Stimulated activated CD4-positive, alpha-beta T cell treated with anti-CD3 and anti-CD28 coated beads, Interleukin-4, amount 100 ng/mL, for 48 hours (primary cell): ENCODE results near the gene CLDN20.

Experiments
- DNase-seq, 2 donors: peaks; one replicate each; pipeline ENCODE4 v3.0.0-alpha.2; 2020; ENCODE audit warnings: low read depth in 2 of 2

Gene CLDN20

GRCh38 chr6:155269765-155270164, 6.0 kb downstream of the CLDN20 start:
- DNase-seq: no peak

- no peak for DNase-seq
Measured at GRCh38 chr6:155270561-155271091, 6.8 kb downstream of the CLDN20 start.

DNA sequence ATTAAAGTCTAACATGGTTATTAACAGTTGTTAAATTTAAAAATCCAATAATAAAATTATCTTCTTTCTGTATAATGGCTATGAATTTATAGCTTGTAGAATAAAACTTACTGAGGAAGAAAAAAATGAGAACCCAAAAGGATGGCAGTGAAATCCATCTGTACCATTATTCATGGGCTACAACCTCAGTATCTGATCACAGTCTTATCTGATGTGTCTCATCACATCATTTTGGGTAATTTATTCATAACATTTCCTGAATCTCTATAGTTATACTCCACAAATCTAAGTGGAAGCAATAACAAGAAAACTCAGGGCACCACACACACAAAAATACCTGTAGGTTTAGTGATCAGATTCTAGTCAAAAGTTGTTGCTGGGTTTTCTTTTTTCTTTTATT, 7.3 kb downstream of the CLDN20 start:
- DNase-seq: no peak

DNA sequence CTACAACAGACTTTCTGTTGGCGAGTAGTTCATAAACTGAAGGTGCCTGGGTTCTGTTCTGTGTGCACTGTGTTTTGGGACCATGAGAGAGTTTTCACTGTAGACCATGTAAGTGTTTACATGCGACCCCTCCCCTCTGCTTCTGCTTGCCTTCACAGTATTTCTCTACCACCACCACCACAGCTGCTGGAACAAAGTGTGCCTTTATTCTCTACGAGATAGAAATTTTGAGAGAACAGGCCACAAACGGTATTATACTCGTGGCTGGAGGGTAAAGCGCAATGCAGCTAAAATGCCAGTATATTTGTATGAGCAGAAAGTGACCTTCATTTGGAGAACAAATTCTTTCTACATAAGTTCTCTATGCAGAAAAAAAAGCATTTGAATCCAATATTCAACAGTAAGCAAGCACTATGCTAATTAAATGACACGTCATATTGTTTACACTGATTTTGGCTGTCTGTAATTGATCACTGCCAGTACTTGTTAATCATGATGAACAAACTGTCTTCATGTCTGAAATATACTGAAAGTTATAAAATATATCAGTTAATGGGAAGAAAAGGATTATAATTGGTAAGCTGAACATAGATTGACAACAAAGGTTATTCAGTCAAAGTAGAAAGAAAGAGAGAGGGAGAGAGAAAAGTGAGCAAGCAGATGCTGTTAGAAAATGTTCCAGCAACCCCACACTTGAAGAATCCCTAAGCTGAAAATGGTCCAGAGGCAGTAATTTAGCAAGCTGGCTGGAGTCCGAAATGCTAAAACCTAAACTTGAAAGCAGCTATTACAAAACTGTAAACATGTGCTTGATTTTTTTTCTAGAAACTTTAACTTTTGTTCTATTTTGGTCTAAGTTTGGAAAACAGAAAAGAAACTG, 8.8 kb downstream of the CLDN20 start:
- DNase-seq: no peak

DNA sequence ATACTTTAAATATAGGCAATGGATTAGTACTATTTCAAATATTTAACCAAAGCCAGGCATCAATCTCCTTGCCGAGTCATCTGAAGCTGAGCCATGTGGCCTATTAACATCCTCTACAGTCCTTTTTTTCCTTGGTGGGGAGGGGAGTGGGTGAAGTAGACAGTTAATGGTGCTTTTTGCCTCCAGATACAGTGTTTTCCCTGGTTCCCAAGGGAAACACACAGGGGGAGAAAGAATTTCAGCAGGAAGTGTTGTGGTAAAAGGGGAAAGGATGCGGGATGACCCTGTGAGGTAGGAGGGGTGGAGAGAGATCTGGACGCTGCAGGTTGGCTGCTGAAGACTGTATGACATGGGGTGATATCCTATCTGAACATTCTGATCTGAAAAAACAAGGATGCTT, 9.6 kb downstream of the CLDN20 start:
- DNase-seq: no peak

GRCh38 chr6:155274106-155274505, 10.3 kb downstream of the CLDN20 start:
- no peak for DNase-seq

- no peak for DNase-seq
Measured at GRCh38 chr6:155274533-155274932, 10.7 kb downstream of the CLDN20 start.

GRCh38 chr6:155275808-155276480, 12.1 kb downstream of the CLDN20 start:
- DNase-seq: no peak

GRCh38 chr6:155276638-155277037, 12.8 kb downstream of the CLDN20 start:
- no peak for DNase-seq

GRCh38 chr6:155278319-155279049, 14.7 kb downstream of the CLDN20 start:
- no peak for DNase-seq

DNA sequence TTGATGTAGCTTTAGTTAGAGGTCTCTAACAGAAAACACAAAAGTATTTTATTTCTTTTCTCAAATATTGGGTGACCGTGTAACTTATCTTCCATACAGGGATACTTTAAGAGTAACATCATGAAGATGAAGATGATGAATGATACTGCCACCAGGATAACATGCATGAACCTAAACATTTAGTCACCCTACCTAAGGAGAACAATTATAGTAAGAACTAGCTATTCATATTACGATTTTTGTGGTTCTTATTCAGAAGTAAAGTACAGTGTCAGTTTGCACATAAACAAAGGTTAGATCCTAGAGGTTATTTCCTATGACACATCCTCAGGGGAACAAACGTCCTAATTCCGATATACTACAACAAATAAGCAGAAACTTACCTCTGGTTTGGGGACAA, 21.0 kb downstream of the CLDN20 start:
- DNase-seq: no peak

DNA sequence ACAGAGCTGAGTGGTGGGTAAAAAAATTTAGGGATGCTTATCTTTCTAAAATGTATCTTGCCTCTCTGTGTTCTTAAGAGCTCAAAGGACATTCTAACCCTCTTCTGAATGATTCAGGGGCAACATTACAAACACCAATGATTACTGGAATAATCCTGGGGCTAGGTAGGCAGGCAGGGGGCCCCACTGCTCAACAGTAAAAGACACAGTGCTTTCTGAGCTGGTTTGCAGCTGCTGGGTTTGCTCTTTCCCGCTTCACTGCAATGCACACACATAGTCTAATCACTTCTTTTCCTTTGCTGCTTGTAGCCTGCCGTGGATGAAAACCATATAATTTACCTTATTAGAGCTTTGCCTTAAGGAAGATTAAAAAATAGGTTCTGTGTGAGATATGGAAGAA, 23.9 kb downstream of the CLDN20 start:
- no peak for DNase-seq

DNA sequence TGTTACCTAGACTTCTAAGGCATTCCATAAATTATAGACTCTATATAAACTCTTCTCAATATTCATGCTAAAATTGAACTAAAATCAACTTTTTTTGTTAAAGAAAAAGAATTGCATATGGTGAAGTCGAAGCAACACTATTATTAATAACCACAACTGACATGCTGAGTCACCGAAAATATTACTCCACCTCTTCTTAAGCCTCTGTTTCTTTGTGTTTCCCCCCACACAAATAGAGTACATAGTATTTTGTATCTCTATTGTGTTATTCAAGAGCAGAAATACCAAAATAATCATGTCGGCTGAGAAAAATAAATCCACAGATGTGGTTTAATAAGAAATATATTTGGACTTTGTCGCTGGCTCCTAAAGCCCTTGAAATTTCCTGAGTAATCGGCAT, 26.7 kb downstream of the CLDN20 start:
- no peak for DNase-seq

DNA sequence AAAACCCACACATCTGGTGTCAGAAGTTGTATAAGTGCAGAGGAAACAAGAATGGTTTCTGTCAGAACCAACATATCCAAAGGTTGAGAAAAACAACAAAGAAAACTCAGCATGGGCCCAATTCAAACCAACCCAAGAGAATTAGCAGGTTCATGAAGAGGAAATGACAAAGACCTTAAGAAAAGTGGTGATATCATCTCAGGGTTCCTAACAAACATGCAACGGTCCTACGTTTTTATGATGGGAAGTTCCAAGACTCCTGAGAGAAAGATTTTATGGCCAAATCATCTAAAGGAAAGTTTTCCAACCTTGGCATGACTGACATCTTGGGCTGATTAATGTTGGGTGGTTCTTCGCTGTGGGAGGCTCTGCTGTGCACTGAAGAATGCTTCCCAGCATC, 27.5 kb downstream of the CLDN20 start:
- DNase-seq: no peak

GRCh38 chr6:155292711-155293110, 28.9 kb downstream of the CLDN20 start:
- DNase-seq: no peak

- DNase-seq: no peak
Measured at GRCh38 chr6:155297669-155298068, 33.9 kb downstream of the CLDN20 start.

DNA sequence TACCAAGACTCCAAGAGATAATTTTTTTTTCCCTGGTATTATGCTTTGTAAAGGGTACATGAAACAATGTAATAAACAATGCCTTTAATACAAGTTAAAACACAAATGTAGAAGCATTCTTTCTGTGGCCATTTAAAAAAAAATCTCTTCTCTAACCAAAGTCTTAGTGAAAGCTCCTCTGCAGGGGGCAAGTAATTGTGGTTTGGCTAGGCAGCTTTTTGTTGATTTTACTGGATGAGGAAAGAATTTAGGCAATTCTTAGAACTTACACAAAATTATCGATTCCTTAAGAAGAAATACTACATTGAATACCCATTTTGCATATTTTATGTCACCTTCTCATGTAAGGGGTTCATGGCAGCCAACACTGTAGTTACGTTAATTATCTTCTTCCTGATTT, 38.1 kb downstream of the CLDN20 start:
- no peak for DNase-seq

- no peak for DNase-seq
Measured at GRCh38 chr6:155303361-155303870, 39.6 kb downstream of the CLDN20 start.

DNA sequence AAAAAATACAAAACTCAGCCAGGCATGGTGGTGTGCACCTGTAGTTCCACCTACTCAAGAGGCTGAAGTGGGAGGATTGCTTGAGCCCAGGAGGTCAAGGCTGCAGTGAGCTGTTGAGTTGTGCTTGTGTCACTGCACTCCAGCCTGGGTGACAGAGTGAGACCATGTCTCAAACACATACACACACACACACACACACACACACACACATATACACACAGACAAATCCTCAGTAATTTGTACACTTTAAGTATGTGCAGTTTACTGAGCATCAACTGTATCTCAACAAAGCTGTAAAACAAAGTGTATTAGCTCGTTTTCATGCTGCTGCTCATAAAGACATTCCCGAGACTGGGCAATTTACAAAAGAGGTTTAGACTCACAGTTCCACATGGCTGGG, 43.1 kb downstream of the CLDN20 start:
- DNase-seq: no peak

DNA sequence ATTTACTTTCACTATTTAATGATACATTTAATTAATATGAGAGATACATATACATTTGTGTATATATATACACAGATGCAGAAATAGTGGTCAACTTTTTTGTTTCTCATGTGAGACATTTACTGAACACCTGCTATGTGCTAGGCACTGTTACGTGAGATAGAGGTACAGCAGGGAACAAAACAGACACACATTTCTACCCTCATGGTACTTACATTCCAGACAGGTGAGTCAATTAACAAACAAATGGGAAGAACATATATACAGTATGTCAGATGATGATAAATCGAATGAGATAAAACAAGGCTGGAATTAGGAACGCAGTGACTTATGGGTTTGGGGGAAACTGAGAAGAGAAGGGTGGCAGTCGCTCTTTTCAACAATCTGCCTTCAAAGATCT, 45.3 kb downstream of the CLDN20 start:
- DNase-seq: no peak

GRCh38 chr6:155310596-155310995, 46.8 kb downstream of the CLDN20 start:
- no peak for DNase-seq

DNA sequence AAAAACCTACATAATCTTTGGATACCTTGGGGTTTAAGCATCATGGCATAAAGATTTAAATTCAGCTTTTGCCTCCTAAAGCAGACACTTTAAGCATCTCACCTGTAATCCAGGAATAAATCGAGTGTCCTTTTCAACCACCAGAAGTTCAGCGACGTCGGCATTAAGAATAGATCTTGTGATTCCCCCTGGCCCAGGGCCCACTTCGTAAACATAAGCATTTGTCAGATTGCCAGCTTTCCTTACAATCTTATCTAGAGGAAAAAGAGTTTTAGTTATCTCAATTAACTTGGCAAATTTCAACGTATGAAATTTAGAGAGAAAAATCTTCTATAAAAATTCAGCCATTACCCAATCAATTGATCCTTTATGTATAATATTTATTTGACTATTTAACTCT, 47.3 kb downstream of the CLDN20 start:
- DNase-seq: no peak
